ENCODE measurements around the gene MYH16.
A peak's percentile ranks its signal among the peaks of the same experiment; 100 is the strongest.
"Not testable (repeated sequence)": the region's sequence is repeated elsewhere in the genome, so short reads cannot be mapped to it uniquely, and the experiment has no call there.

Gene MYH16

GRCh38 chr7:99235925-99236324, 36.7 kb upstream of the MYH16 start:
- POLR2A ChIA-PET (ENCODE audit: low non-redundant PET), result no interaction called here
- TF ChIP-seq CTCF (conservative IDR thresholded peaks at IDR 0.05; ENCODE audit: low read depth), result no peak
- no peak for DNase-seq (ENCODE audit: low spot score)
- no peak overlapping the region for H3K27ac ChIP-seq
- CTCF ChIA-PET, result interaction anchor here (0.7 kb wide), 1 partner anchor 24 kb away, joined by 3 read pairs; no protein-coding TSS in a partner anchor

GRCh38 chr7:99237876-99238275, 34.8 kb upstream of the MYH16 start:
- DNase-seq (ENCODE audit: low spot score); H3K27ac ChIP-seq; POLR2A ChIA-PET (ENCODE audit: low non-redundant PET): not testable (repeated sequence)
- CTCF ChIA-PET, result interaction anchor here (0.6 to 1.0 kb wide), 2 partner anchors 74 to 75 kb away, joined by 3 read pairs; no protein-coding TSS in a partner anchor

- CTCF ChIA-PET, result interaction anchor here (1.0 kb wide), 1 partner anchor 73 kb away, joined by 3 read pairs; no protein-coding TSS in a partner anchor
- POLR2A ChIA-PET (ENCODE audit: low non-redundant PET), result no interaction called here
Measured at GRCh38 chr7:99238558-99239341, 33.9 kb upstream of the MYH16 start.

GRCh38 chr7:99242682-99243081, 30.0 kb upstream of the MYH16 start:
- no peak for DNase-seq (ENCODE audit: low spot score)
- no peak for TF ChIP-seq CTCF (conservative IDR thresholded peaks at IDR 0.05; ENCODE audit: low read depth)
- H3K27ac ChIP-seq, result no peak overlapping the region
- POLR2A ChIA-PET (ENCODE audit: low non-redundant PET), result no interaction called here
- CTCF ChIA-PET, result no interaction called here

More at GRCh38 chr7:99238558-99239341, 33.9 kb upstream of the MYH16 start:
- no peak overlapping the region for H3K27ac ChIP-seq
- TF ChIP-seq CTCF (conservative IDR thresholded peaks at IDR 0.05; ENCODE audit: low read depth), result no peak
- DNase-seq (ENCODE audit: low spot score), result no peak

GRCh38 chr7:99243751-99244337, 28.8 kb upstream of the MYH16 start:
- no peak overlapping the region for H3K27ac ChIP-seq
- no peak for DNase-seq (ENCODE audit: low spot score)
- CTCF ChIA-PET, result interaction anchor here (0.6 kb wide), 1 partner anchor 1217 kb away, joined by 6 read pairs; no protein-coding TSS in a partner anchor
- POLR2A ChIA-PET (ENCODE audit: low non-redundant PET), result no interaction called here
- no peak for TF ChIP-seq CTCF (conservative IDR thresholded peaks at IDR 0.05; ENCODE audit: low read depth)

GRCh38 chr7:99244939-99245338, 27.7 kb upstream of the MYH16 start:
- no peak for TF ChIP-seq CTCF (conservative IDR thresholded peaks at IDR 0.05; ENCODE audit: low read depth)
- CTCF ChIA-PET, result no interaction called here
- peak; percentile 29 for DNase-seq (ENCODE audit: low spot score)

More at GRCh38 chr7:99244939-99245338, 27.7 kb upstream of the MYH16 start:
- POLR2A ChIA-PET (ENCODE audit: low non-redundant PET), result no interaction called here
- peak overlapping the region; percentile 57 for H3K27ac ChIP-seq

Measured in RWPE1 (cell line).